ENCODE results near the gene RYR2.

DNA sequence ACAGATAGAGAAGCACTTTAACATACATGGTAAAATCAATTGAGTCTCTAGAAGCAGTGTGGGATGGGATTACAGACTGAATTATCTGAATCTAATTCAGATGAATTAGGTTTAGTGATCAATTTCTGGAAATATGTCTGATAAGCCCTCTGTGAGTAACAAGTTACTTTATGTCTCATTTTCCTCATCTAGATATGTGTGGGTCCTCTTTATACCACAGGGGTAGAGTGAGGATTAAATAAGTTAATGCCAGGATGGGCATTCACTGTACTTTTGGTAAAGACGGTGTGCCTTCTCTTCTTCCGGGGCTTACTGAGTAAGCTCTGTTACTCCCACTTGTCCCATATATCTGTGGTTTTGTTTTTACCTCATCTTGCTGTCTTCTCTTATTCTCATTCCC, 225.8 kb downstream of the RYR2 start:
- TF ChIP-seq EZH2 (IDR thresholded peaks at IDR 0.05; ENCODE audit: insufficient read depth, poor library complexity, severe bottlenecking) (no peak), EZH2phosphoT487 (IDR thresholded peaks at IDR 0.05; ENCODE audit: insufficient read depth, low read depth) (no peak)
